WTC11 (cell line): ENCODE data around the gene AGBL4. TPM values are rescaled to one million over a fixed set of nuclear protein-coding genes. Genes with fewer than 3 reads are reported as not detected.

Experiments
- ATAC-seq: fragments of 200-7000 bp; cut with Tn5 transposase; 2 replicates; pipeline ENCODE4 v1.10.0; 2021; ENCODE audit warnings: mild to moderate bottlenecking, moderate library complexity
- CTCF ChIA-PET: fragments of 300-600 bp; sonication (Branson Sonifier 250); formaldehyde crosslinking; loops from one replicate; lab custom pipeline; 2021; ENCODE audit warnings: antibody characterized with exemption; lab: Charles Lee
- POLR2A ChIA-PET: fragments of 350-600 bp; sonication (Branson Sonifier 250); formaldehyde crosslinking; loops from one replicate; lab custom pipeline; 2021; ENCODE audit warnings: antibody characterized with exemption; lab: Charles Lee
- DNase-seq: peaks from one replicate; pipeline ENCODE4 v3.0.0; 2021; ENCODE audit warnings: low spot score
- H3K27ac Mint-ChIP-seq: 2 replicates; pipeline ENCODE4 v1.8.0; 2021; ENCODE audit warnings: mixed read lengths
- H3K27me3 Mint-ChIP-seq: 2 replicates; pipeline ENCODE4 v1.8.0; 2021; ENCODE audit warnings: low read depth, mild to moderate bottlenecking, moderate library complexity, mixed read lengths
- H3K36me3 Mint-ChIP-seq: 2 replicates; pipeline ENCODE4 v1.8.0; 2021; ENCODE audit warnings: mixed read lengths
- H3K4me1 Mint-ChIP-seq: 2 replicates; pipeline ENCODE4 v1.8.0; 2022; ENCODE audit warnings: mixed read lengths
- H3K4me3 Mint-ChIP-seq: 2 replicates; pipeline ENCODE4 v1.8.0; 2021; ENCODE audit warnings: mild to moderate bottlenecking, moderate library complexity, mixed read lengths
- H3K9me3 Mint-ChIP-seq: 2 replicates; pipeline ENCODE4 v1.8.0; 2021; ENCODE audit warnings: mixed read lengths
- CREM ChIP-seq: sonication (generic); formaldehyde crosslinking; IDR thresholded peaks from 2 replicates; pipeline ENCODE4 v1.8.1; 2022; ENCODE audit warnings: mild to moderate bottlenecking, missing genetic modification reagents, moderate library complexity
- ELF4 ChIP-seq: sonication (generic); formaldehyde crosslinking; IDR thresholded peaks from 2 replicates; pipeline ENCODE4 v1.8.1; 2022; ENCODE audit warnings: low read depth, mild to moderate bottlenecking, moderate library complexity, missing genetic modification reagents
- KAT7 ChIP-seq: sonication (generic); formaldehyde crosslinking; IDR thresholded peaks from 2 replicates; pipeline ENCODE4 v1.8.1; 2023; ENCODE audit warnings: missing genetic modification reagents, mild to moderate bottlenecking, borderline replicate concordance
- OVOL2 ChIP-seq: fragments of 250-450 bp; sonication (Bioruptor Pico); IDR thresholded peaks from 2 replicates; pipeline ENCODE4 v1.9.0; 2021; ENCODE audit warnings: mild to moderate bottlenecking, borderline replicate concordance
- RELA ChIP-seq: sonication (generic); formaldehyde crosslinking; IDR thresholded peaks from 2 replicates; pipeline ENCODE4 v1.8.1; 2022; ENCODE audit warnings: missing genetic modification reagents, mild to moderate bottlenecking, borderline replicate concordance
- TEAD1 ChIP-seq: sonication (generic); formaldehyde crosslinking; IDR thresholded peaks from 2 replicates; pipeline ENCODE4 v1.8.0; 2022; ENCODE audit warnings: mild to moderate bottlenecking, missing genetic modification reagents
- TEAD4 ChIP-seq: sonication (generic); formaldehyde crosslinking; IDR thresholded peaks from 2 replicates; pipeline ENCODE4 v1.8.0; 2022; ENCODE audit warnings: mild to moderate bottlenecking, missing genetic modification reagents
- ZBTB21 ChIP-seq: sonication (generic); formaldehyde crosslinking; IDR thresholded peaks from 2 replicates; pipeline ENCODE4 v1.8.1; 2023; ENCODE audit warnings: mild to moderate bottlenecking, missing genetic modification reagents, borderline replicate concordance
- total RNA-seq: library from RNA; stranded (reverse); gene quantifications from 3 replicates; pipeline ENCODE4 v1.2.3, GENCODE V29; 2021
- TF ChIP-seq, protein P1 (sequence below): sonication (generic); formaldehyde crosslinking; conservative IDR thresholded peaks from 2 replicates; pipeline ENCODE4 v1.8.1; 2022; ENCODE audit warnings: mild to moderate bottlenecking, missing genetic modification reagents
- TF ChIP-seq, protein P2 (sequence below): sonication (generic); formaldehyde crosslinking; IDR thresholded peaks from 2 replicates; pipeline ENCODE4 v1.8.1; 2023; ENCODE audit warnings: mild to moderate bottlenecking, missing genetic modification reagents, borderline replicate concordance
- TF ChIP-seq, protein P3 (sequence below): fragments of 250-450 bp; sonication (Bioruptor Pico); conservative IDR thresholded peaks from 2 replicates; pipeline ENCODE4 v1.9.0; 2021; ENCODE audit warnings: mild to moderate bottlenecking
- TF ChIP-seq, protein P4 (sequence below): fragments of 200-600 bp; IDR thresholded peaks from 2 replicates; pipeline ENCODE4 v1.8.0; 2022; ENCODE audit warnings: antibody characterized with exemption
- TF ChIP-seq, protein P5 (sequence below): sonication (generic); formaldehyde crosslinking; IDR thresholded peaks from 2 replicates; pipeline ENCODE4 v1.8.1; 2022; ENCODE audit warnings: missing genetic modification reagents, borderline replicate concordance
- TF ChIP-seq, protein P6 (sequence below): sonication (generic); formaldehyde crosslinking; IDR thresholded peaks from 2 replicates; pipeline ENCODE4 v1.8.0; 2023; ENCODE audit warnings: mild to moderate bottlenecking, missing genetic modification reagents
- TF ChIP-seq, protein P7 (sequence below): fragments of 250-450 bp; sonication (Bioruptor Pico); IDR thresholded peaks from 2 replicates; pipeline ENCODE4 v1.9.0; 2021; ENCODE audit warnings: mild to moderate bottlenecking
- TF ChIP-seq, protein P8 (sequence below): sonication (generic); formaldehyde crosslinking; IDR thresholded peaks from 2 replicates; pipeline ENCODE4 v1.8.1; 2023; ENCODE audit warnings: mild to moderate bottlenecking, missing genetic modification reagents, moderate library complexity

AGBL4 gene
- total RNA-seq, 1 experiment from 2014 or later = 0.87 TPM

DNA sequence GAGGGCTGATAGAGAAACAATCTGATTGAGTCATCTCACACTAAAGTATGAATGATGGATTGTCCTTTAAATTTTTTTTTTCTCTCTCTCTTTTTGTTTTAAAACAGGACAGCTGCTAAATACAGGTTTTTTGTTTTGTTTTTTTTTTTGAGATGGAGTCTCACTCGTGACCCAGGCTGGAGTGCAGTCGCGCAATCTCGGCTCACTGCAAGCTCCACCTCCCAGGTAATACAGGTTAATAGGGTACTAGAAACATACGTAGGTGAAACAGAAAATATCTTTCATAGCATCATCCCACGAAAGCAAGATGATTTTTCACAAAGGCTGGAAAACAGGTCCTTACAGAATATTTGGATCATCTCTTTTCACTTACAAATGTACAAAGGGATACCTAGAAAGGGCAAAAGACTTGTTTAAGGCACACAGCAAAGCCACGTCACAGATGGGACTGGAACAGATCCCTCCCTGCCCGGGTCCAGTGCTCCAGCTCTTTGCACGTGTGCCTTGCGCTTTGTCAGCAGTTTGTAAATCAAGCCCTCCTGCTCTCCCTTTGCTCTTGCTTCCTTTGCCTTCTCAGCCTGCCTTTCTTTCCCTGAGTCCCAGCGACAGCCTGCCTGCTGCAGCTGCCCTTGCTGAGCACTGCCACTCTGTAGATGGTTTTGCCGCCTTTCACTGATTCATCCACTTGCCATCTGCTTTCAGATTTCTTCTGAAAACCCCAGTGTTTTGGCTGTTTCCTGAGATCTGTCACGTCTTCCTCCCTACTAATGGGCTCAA, 1075.8 kb downstream of the AGBL4 start:
- H3K36me3 Mint-ChIP-seq = no peaks in the 10 kb centered on the region
- H3K4me3 Mint-ChIP-seq = no peak overlapping the region
- H3K9me3 Mint-ChIP-seq = no peaks in the 10 kb centered on the region

DNA sequence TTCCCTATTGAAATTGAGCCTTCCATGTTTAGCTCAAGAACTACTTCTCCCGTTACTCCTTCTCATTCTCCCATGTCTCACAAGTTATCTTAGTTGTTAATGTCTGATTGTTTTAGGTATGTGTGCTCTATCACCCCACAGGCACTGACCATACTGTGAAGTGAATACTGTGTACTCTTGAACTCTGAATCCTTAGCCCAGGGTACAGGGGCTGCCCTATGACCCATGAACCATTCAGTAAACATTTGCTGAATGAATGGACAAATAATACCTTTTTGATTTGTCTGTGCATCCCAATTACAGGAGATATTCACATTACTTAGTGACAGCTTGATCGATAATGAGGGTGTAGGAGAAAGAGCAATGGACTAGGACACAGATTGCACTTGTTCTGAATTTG, 1077.7 kb downstream of the AGBL4 start:
- H3K9me3 Mint-ChIP-seq = no peaks in the 10 kb centered on the region
- H3K27ac Mint-ChIP-seq = no peak overlapping the region
- CTCF ChIA-PET = no interaction called here
- H3K4me1 Mint-ChIP-seq = peaks cover 5% of the 10 kb centered on the region
- no peak for DNase-seq
- no peak for ATAC-seq
- H3K4me3 Mint-ChIP-seq = no peak overlapping the region
- no peaks in the 10 kb centered on the region for H3K36me3 Mint-ChIP-seq
- H3K27me3 Mint-ChIP-seq = no peaks in the 10 kb centered on the region
- POLR2A ChIA-PET = no interaction called here
- TF ChIP-seq, protein P1, sequence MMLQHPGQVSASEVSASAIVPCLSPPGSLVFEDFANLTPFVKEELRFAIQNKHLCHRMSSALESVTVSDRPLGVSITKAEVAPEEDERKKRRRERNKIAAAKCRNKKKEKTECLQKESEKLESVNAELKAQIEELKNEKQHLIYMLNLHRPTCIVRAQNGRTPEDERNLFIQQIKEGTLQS = no peak
- TF ChIP-seq, protein P2, sequence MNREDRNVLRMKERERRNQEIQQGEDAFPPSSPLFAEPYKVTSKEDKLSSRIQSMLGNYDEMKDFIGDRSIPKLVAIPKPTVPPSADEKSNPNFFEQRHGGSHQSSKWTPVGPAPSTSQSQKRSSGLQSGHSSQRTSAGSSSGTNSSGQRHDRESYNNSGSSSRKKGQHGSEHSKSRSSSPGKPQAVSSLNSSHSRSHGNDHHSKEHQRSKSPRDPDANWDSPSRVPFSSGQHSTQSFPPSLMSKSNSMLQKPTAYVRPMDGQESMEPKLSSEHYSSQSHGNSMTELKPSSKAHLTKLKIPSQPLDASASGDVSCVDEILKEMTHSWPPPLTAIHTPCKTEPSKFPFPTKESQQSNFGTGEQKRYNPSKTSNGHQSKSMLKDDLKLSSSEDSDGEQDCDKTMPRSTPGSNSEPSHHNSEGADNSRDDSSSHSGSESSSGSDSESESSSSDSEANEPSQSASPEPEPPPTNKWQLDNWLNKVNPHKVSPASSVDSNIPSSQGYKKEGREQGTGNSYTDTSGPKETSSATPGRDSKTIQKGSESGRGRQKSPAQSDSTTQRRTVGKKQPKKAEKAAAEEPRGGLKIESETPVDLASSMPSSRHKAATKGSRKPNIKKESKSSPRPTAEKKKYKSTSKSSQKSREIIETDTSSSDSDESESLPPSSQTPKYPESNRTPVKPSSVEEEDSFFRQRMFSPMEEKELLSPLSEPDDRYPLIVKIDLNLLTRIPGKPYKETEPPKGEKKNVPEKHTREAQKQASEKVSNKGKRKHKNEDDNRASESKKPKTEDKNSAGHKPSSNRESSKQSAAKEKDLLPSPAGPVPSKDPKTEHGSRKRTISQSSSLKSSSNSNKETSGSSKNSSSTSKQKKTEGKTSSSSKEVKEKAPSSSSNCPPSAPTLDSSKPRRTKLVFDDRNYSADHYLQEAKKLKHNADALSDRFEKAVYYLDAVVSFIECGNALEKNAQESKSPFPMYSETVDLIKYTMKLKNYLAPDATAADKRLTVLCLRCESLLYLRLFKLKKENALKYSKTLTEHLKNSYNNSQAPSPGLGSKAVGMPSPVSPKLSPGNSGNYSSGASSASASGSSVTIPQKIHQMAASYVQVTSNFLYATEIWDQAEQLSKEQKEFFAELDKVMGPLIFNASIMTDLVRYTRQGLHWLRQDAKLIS (CRISPR knock-in tag) = no peak
- TF ChIP-seq, protein P3, sequence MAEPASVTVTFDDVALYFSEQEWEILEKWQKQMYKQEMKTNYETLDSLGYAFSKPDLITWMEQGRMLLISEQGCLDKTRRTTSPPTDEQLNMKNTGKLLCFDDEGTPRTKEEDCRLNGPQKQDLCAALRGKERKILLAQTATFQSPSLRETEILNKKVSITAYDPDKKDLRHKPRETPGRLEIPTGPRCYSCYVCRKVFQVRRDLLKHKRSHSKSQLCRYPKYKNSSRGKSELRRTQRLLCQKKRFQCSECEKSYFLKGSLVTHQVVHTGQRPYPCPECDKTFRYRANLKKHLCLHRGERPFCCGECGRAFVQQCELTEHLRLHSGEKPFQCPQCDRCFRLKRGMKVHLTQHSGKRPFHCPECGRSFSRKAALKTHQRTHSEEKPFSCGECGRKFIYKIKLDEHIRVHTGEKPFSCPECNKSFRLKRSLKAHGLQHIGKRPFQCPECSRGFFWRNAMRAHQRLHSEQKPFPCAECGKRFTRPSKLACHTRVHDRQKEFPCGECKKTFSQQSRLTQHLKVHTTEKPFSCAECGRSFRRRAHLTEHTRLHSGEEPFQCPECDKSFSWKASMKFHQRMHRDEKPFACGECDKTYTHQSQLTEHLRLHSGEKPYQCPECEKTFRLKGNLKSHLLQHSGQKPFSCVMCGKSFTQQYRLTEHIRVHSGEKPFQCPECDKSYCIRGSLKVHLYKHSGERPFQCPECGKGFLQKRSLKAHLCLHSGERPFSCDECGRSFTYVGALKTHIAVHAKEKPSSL (CRISPR knock-in tag) = no peak

More for the DNA sequence above, 1075.8 kb downstream of the AGBL4 start:
- TF ChIP-seq, protein P4, sequence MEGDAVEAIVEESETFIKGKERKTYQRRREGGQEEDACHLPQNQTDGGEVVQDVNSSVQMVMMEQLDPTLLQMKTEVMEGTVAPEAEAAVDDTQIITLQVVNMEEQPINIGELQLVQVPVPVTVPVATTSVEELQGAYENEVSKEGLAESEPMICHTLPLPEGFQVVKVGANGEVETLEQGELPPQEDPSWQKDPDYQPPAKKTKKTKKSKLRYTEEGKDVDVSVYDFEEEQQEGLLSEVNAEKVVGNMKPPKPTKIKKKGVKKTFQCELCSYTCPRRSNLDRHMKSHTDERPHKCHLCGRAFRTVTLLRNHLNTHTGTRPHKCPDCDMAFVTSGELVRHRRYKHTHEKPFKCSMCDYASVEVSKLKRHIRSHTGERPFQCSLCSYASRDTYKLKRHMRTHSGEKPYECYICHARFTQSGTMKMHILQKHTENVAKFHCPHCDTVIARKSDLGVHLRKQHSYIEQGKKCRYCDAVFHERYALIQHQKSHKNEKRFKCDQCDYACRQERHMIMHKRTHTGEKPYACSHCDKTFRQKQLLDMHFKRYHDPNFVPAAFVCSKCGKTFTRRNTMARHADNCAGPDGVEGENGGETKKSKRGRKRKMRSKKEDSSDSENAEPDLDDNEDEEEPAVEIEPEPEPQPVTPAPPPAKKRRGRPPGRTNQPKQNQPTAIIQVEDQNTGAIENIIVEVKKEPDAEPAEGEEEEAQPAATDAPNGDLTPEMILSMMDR = no peak
- TF ChIP-seq OVOL2 (CRISPR knock-in tag) (no peak), TEAD1 (CRISPR knock-in tag) (no peak), CREM (no peak), RELA (CRISPR knock-in tag) (no peak), ELF4 (CRISPR knock-in tag) (no peak), TEAD4 (no peak), KAT7 (CRISPR knock-in tag) (no peak), ZBTB21 (CRISPR knock-in tag) (no peak)
- TF ChIP-seq, protein P5, sequence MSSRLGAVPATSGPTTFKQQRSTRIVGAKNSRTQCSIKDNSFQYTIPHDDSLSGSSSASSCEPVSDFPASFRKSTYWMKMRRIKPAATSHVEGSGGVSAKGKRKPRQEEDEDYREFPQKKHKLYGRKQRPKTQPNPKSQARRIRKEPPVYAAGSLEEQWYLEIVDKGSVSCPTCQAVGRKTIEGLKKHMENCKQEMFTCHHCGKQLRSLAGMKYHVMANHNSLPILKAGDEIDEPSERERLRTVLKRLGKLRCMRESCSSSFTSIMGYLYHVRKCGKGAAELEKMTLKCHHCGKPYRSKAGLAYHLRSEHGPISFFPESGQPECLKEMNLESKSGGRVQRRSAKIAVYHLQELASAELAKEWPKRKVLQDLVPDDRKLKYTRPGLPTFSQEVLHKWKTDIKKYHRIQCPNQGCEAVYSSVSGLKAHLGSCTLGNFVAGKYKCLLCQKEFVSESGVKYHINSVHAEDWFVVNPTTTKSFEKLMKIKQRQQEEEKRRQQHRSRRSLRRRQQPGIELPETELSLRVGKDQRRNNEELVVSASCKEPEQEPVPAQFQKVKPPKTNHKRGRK (CRISPR knock-in tag) = no peak
- TF ChIP-seq, protein P6, sequence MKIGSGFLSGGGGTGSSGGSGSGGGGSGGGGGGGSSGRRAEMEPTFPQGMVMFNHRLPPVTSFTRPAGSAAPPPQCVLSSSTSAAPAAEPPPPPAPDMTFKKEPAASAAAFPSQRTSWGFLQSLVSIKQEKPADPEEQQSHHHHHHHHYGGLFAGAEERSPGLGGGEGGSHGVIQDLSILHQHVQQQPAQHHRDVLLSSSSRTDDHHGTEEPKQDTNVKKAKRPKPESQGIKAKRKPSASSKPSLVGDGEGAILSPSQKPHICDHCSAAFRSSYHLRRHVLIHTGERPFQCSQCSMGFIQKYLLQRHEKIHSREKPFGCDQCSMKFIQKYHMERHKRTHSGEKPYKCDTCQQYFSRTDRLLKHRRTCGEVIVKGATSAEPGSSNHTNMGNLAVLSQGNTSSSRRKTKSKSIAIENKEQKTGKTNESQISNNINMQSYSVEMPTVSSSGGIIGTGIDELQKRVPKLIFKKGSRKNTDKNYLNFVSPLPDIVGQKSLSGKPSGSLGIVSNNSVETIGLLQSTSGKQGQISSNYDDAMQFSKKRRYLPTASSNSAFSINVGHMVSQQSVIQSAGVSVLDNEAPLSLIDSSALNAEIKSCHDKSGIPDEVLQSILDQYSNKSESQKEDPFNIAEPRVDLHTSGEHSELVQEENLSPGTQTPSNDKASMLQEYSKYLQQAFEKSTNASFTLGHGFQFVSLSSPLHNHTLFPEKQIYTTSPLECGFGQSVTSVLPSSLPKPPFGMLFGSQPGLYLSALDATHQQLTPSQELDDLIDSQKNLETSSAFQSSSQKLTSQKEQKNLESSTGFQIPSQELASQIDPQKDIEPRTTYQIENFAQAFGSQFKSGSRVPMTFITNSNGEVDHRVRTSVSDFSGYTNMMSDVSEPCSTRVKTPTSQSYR = no peak
- TF ChIP-seq, protein P7, sequence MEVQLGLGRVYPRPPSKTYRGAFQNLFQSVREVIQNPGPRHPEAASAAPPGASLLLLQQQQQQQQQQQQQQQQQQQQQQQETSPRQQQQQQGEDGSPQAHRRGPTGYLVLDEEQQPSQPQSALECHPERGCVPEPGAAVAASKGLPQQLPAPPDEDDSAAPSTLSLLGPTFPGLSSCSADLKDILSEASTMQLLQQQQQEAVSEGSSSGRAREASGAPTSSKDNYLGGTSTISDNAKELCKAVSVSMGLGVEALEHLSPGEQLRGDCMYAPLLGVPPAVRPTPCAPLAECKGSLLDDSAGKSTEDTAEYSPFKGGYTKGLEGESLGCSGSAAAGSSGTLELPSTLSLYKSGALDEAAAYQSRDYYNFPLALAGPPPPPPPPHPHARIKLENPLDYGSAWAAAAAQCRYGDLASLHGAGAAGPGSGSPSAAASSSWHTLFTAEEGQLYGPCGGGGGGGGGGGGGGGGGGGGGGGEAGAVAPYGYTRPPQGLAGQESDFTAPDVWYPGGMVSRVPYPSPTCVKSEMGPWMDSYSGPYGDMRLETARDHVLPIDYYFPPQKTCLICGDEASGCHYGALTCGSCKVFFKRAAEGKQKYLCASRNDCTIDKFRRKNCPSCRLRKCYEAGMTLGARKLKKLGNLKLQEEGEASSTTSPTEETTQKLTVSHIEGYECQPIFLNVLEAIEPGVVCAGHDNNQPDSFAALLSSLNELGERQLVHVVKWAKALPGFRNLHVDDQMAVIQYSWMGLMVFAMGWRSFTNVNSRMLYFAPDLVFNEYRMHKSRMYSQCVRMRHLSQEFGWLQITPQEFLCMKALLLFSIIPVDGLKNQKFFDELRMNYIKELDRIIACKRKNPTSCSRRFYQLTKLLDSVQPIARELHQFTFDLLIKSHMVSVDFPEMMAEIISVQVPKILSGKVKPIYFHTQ (CRISPR knock-in tag) = no peak
- TF ChIP-seq, protein P8, sequence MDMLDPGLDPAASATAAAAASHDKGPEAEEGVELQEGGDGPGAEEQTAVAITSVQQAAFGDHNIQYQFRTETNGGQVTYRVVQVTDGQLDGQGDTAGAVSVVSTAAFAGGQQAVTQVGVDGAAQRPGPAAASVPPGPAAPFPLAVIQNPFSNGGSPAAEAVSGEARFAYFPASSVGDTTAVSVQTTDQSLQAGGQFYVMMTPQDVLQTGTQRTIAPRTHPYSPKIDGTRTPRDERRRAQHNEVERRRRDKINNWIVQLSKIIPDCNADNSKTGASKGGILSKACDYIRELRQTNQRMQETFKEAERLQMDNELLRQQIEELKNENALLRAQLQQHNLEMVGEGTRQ (CRISPR knock-in tag) = no peak
- TF ChIP-seq, all 79 proteins: peak for 0
- H3K4me1 Mint-ChIP-seq = peaks cover 5% of the 10 kb centered on the region
- H3K27ac Mint-ChIP-seq = no peak overlapping the region
- no peaks in the 10 kb centered on the region; the same call in 1 of the 2 replicates for H3K27me3 Mint-ChIP-seq
- ATAC-seq (peak; percentile 60), DNase-seq (peak; percentile 14)
- CTCF ChIA-PET = no interaction called here
- POLR2A ChIA-PET = no interaction called here
